GM10266 (cell line): ENCODE data around the gene SWAP70.

ENCODE experiments used
- DNase-seq: peaks from one replicate; pipeline ENCODE4 v3.0.0; 2012; ENCODE audit errors: extremely low spot score
- TF ChIP-seq, protein P1 (sequence below): IDR thresholded peaks from 2 replicates; pipeline ENCODE4 v1.5.1; 2012; ENCODE audit warnings: mild to moderate bottlenecking, low read depth; ENCODE audit not compliant: control insufficient read depth, insufficient read depth; ENCODE audit errors: missing control alignments

The SWAP70 gene

DNA sequence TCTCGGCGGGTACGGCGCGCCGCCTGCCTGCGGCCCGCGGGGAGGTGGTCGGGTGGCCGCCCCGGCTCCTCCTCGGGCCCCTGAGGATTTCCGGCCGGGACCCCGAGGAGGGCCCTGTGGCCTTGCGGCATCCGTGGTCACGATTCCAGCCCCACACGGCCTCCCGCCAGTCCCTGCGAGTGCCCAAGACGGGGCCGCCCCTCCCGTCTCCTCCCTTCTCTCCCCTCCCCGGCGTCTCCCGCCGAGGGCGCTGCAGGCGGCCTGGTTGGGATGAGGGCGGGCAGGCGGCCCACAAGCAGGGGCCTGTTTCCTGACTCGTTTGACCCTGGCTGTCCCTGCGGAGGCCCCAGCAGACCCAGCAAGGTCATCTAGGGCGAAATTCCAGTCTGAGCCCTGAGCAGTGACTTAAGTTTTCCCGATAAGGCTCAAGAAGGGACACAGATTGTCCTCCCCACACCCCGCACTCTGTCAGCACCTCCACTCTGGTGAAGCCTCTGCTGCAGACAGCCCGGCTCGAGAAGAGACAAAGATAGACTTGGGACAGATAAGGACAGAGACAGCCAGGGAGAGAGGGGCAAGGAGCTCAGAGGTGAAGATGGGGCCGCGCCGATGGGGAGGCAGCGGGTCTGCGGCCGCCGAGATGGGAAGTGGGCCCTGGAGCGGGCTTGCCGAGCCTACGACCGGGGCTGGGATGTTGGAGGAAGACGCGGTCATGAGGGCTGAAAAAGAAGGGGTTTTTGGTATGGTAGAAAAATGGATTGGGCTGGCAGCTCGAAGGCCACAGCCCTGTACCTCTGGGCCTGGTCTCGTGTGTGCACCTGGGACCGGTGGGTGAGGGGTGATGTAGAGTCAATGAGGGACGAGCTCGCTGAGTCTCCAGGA lies 95.0 kb downstream of the SWAP70 start:
- TF ChIP-seq, protein P1, sequence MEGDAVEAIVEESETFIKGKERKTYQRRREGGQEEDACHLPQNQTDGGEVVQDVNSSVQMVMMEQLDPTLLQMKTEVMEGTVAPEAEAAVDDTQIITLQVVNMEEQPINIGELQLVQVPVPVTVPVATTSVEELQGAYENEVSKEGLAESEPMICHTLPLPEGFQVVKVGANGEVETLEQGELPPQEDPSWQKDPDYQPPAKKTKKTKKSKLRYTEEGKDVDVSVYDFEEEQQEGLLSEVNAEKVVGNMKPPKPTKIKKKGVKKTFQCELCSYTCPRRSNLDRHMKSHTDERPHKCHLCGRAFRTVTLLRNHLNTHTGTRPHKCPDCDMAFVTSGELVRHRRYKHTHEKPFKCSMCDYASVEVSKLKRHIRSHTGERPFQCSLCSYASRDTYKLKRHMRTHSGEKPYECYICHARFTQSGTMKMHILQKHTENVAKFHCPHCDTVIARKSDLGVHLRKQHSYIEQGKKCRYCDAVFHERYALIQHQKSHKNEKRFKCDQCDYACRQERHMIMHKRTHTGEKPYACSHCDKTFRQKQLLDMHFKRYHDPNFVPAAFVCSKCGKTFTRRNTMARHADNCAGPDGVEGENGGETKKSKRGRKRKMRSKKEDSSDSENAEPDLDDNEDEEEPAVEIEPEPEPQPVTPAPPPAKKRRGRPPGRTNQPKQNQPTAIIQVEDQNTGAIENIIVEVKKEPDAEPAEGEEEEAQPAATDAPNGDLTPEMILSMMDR = peak; percentile 21
- peak; percentile 72 for DNase-seq

DNA sequence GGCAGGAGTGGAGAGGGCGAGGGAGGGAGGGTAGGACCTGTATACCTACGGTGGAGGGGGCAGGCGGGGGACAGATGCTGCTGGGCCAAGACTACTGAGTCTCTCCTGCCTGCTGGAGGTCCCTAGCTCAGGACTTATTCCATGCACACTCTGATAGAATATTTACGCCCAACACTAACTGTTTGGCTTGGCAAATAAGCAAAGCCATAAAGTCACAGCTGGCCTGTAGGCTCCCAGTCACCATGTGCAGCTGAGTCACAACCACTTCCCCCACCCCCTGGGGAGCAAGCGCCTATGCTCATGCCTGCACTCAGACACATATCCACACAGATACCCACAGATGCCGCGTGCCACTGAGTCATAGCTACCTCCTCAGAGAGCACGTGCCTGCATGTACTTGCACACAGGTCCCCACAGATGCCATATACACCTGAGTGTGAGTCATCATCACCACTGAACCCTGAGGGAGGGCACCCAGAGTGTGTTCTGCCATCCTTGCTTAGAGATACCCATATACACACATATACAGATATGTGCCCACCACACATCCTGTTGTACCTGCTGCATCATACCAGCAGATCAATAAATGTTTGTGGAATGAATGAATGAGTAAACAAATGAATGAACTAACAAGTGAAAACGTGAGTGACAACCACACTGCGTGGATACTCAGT lies 95.8 kb downstream of the SWAP70 start:
- TF ChIP-seq, protein P1 = no peak
- peak; percentile 62 for DNase-seq

DNA sequence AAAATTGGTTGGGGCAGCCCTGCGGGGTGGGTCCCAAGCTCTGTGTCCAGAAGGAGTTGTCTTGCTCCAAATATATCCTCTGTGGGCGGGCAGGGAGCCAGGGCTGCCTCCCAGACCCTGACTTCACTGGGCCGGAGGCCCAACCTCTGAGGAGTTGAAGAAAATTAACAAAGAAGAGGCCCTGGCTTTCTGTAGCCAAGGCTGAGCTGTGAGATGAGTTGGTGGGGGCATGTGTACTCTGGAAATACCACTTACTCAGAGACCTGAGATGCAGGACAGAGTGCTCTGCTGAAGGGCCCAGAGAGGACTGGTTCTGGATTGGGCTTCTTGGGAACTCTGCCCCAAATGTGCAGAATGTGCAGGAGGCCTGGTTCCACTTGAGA lies 96.3 kb downstream of the SWAP70 start:
- TF ChIP-seq, protein P1 = no peak
- no peak for DNase-seq

DNA sequence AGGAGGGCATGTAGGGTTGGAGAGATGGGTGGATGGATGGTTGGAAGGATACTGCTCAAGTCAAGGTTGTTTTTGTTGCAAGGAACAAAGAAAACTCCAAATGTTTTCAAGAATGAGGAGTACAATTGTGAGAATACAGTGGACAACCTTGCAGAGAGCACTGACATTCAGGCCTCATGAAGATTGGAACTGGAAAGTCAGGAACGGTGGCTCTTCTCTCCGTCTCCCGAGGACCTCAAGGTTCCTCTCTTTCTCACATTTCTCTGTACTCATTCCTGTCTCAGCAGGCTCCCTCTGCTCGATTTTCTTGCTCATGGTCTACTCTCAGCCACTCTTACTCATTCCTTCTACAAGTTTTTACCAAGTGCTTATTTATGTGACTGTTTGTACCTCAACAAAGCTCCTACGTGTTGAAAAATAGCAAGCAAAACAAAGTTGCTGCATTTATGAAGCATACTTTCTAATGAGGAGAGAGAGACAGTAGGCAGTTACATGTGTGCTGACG lies 97.6 kb downstream of the SWAP70 start:
- no peak for DNase-seq
- TF ChIP-seq, protein P1 = no peak

DNA sequence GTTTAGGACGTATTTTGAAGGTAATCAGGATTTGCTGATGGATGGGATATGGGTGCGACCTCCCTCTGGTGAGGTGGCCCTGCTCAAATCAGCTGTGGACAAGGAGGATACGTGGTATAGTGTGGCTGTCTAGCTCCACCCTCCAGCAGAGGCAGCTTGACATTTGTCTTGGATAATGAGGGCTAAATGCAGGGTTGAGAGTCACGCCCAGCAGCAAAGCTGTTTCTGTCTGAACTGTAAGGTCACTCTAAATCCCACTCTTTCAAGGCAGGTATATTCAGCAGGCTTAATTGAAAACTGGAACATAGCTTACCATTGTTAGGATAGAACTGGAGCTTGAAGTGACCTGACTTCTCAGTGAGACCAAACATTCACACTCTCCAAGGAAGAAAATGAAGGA lies 98.7 kb downstream of the SWAP70 start:
- no peak for DNase-seq
- TF ChIP-seq, protein P1 = no peak

DNA sequence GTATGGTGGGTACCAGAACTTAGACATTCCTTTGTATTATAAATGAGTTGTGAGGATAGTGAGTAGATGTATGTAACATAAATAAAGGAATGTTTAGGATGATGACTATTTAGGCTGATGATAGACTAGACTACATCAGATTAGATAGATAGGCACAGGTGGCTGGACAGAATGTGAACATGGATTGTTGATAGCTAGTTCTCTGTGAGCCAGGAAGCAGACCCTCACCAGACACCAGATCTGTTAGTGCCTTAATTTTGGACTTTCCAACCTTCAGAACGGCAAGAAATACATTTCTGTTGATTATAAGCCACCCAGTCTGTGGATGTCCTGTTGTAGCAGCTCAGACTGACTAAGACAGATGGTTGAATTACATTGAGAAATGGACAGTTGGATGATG lies 99.4 kb downstream of the SWAP70 start:
- TF ChIP-seq, protein P1 = no peak
- no peak for DNase-seq
